Upper lobe of left lung (tissue), 6 donors: ENCODE data around the gene ANKLE1. TPM values are rescaled to one million over a fixed set of nuclear protein-coding genes. Genes with fewer than 3 reads are reported as not detected.

Source experiments
- ATAC-seq, 2 donors: fragments of 200-7000 bp; cut with Tn5 transposase; one replicate each; pipeline ENCODE4 v1.9.1; 2022; ENCODE audit warnings: mild to moderate bottlenecking in 2 of 2, moderate library complexity in 2 of 2; ENCODE audit not compliant: low FRiP score in 2 of 2
- DNase-seq, 2 donors: peaks; one replicate each; pipeline ENCODE4 v3.0.0-alpha.2; 2019 to 2020
- H3K27ac ChIP-seq, 4 donors: fragments of 200-600 bp; sonication (generic); one replicate each; pipeline ENCODE4 v1.5.1; 2016 to 2019
- H3K27me3 ChIP-seq, 4 donors: fragments of 200-600 bp; sonication (generic); one replicate each; pipeline ENCODE4 v1.5.1; 2017 to 2019
- H3K36me3 ChIP-seq, 4 donors: fragments of 200-600 bp; sonication (generic); one replicate each; pipeline ENCODE4 v1.5.1; 2016 to 2019
- H3K4me1 ChIP-seq, 4 donors: fragments of 200-600 bp; sonication (generic); one replicate each; pipeline ENCODE4 v1.5.1; 2018 to 2019
- H3K4me3 ChIP-seq, 4 donors: fragments of 200-600 bp; sonication (generic); one replicate each; pipeline ENCODE4 v1.5.1; 2017 to 2019; ENCODE audit warnings: mild to moderate bottlenecking in 2 of 4, moderate library complexity in 1 of 4
- H3K9me3 ChIP-seq, 4 donors: fragments of 200-600 bp; sonication (generic); one replicate each; pipeline ENCODE4 v1.5.1; 2018 to 2019
- EP300 ChIP-seq, 4 donors: sonication (generic); formaldehyde crosslinking; IDR thresholded peaks; one replicate each; pipeline ENCODE4 v1.5.1; 2017; ENCODE audit warnings: antibody characterized with exemption in 4 of 4, control low read depth in 2 of 4
- POLR2A ChIP-seq, 4 donors: fragments of 450-650 bp; IDR thresholded peaks; one replicate each; pipeline ENCODE4 v1.5.1; 2016 to 2017; ENCODE audit warnings: antibody characterized with exemption in 4 of 4, mild to moderate bottlenecking in 2 of 4
- POLR2AphosphoS5 ChIP-seq, 2 donors: sonication (generic); formaldehyde crosslinking; IDR thresholded peaks; one replicate each; pipeline ENCODE4 v1.5.1; 2017; ENCODE audit warnings: antibody characterized with exemption in 2 of 2
- WGBS, 2 donors: methylation state at CpG; one replicate each; pipeline ENCODE4 v1.1.5; 2017 to 2018; 5-methylcytosine and 5-hydroxymethylcytosine counted together
- total RNA-seq, 6 donors: library from RNA; depleted of rRNA in 4 of 6; stranded (reverse); fragments of >200 nt in 4 of 6; gene quantifications; one replicate each; pipeline versions ENCODE4 v1.1.0 to v1.2.1, GENCODE V29; 2016 to 2021
- TF ChIP-seq, protein P1 (sequence below), 6 experiments: fragments of 450-650 bp in 4 of 6; fragments of 200-600 bp in 2 of 6; sonication (generic) in 2 of 6; IDR thresholded peaks; one replicate each; pipeline ENCODE4 v1.5.1; 2016 to 2019; ENCODE audit warnings: antibody characterized with exemption in 6 of 6
- donor health status: DM: no; HTN: no; CAD: no; lungs with moderate emphysema.
- donor health status: DM: no; HTN: yes; CAD: no; lungs with severe emphysema.

ANKLE1 gene
- total RNA-seq, 6 donors from 2014 or later = 0.57 to 13.6 (median 1.4) TPM

- Histone ChIP-seq H3K36me3 (peaks cover 12 to 45% (median 29%) of the 10 kb centered on the region in 4 donors), H3K9me3 (no peaks in the 10 kb centered on the region), H3K27ac (no peak overlapping the region), H3K27me3 (no peaks in the 10 kb centered on the region), H3K4me3 (no peak overlapping the region), H3K4me1 (peaks cover 0 to 10% (median 0%) of the 10 kb centered on the region in 4 donors)
- DNase-seq (peak in 1 of 2 donors; percentile 64), ATAC-seq (peak in 1 of 2 donors; percentile 52)
- WGBS, 2 donors = 91 to 99% methylated on average over 9 to 12 of the region's 19 CpGs
- no peak for TF ChIP-seq POLR2AphosphoS5 (IDR thresholded peaks at IDR 0.05)
- TF ChIP-seq POLR2A (IDR thresholded peaks at IDR 0.05) = no peak
- TF ChIP-seq, protein P1, sequence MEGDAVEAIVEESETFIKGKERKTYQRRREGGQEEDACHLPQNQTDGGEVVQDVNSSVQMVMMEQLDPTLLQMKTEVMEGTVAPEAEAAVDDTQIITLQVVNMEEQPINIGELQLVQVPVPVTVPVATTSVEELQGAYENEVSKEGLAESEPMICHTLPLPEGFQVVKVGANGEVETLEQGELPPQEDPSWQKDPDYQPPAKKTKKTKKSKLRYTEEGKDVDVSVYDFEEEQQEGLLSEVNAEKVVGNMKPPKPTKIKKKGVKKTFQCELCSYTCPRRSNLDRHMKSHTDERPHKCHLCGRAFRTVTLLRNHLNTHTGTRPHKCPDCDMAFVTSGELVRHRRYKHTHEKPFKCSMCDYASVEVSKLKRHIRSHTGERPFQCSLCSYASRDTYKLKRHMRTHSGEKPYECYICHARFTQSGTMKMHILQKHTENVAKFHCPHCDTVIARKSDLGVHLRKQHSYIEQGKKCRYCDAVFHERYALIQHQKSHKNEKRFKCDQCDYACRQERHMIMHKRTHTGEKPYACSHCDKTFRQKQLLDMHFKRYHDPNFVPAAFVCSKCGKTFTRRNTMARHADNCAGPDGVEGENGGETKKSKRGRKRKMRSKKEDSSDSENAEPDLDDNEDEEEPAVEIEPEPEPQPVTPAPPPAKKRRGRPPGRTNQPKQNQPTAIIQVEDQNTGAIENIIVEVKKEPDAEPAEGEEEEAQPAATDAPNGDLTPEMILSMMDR (IDR thresholded peaks at IDR 0.05) = no peak
- TF ChIP-seq EP300 (IDR thresholded peaks at IDR 0.05) = no peak
These were observed 40.2 kb downstream of the ANKLE1 start for GRCh38 chr19:17321655-17322489.

- Histone ChIP-seq H3K4me3 (no peak overlapping the region), H3K9me3 (no peaks in the 10 kb centered on the region), H3K27me3 (no peaks in the 10 kb centered on the region), H3K4me1 (peaks cover 0 to 10% (median under 1%) of the 10 kb centered on the region in 4 donors), H3K36me3 (peaks cover 12 to 40% (median 28%) of the 10 kb centered on the region in 4 donors), H3K27ac (no peak overlapping the region)
- WGBS, 2 donors = 83 to 84% methylated on average over 10 of the region's 10 CpGs
- DNase-seq (no peak), ATAC-seq (no peak)
- TF ChIP-seq, protein P1 (IDR thresholded peaks at IDR 0.05) = no peak
- TF ChIP-seq EP300 (IDR thresholded peaks at IDR 0.05) = no peak
- TF ChIP-seq POLR2A (IDR thresholded peaks at IDR 0.05) = no peak
- no peak for TF ChIP-seq POLR2AphosphoS5 (IDR thresholded peaks at IDR 0.05)
These were observed 41.2 kb downstream of the ANKLE1 start for GRCh38 chr19:17322854-17323253.

DNA sequence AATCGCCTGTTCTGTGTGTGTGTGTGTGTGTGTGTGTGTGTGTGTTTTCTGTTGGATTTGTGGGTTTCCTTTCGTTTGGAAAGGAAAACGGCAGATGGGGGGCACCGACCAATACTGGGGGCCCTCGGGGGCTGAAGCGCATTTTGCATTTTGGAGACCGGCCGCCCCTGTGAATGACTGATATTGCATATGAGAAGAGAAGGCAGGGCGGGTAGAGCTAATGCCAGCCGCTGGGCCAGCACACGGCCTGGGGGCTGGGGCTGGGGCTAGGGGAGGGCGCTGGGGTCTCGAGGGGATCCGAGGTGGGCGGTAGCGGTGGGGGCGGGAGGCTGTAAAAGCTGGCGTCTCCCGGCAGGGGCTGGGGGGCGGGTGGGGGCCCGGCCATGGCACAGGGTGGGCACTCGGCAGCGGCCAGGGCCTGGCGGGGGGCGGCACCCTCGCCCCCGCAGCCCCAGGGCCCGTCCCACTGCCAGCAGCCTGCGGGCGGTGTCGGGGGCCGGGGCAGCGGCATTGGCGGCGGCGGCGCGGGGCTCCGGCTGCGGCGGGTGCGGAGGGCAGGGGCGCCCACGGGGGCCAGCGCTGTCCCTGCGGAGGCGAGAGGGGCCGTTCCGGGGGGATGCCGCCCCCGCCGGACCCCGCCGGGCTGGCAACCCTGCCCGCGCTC is 41.7 kb downstream of the ANKLE1 start:
- no peak for ATAC-seq
- Histone ChIP-seq H3K27me3 (peaks cover 0 to under 1% (median 0%) of the 10 kb centered on the region in 4 donors), H3K9me3 (no peaks in the 10 kb centered on the region), H3K4me3 (peak overlapping the region in 1 of 4 donors; percentile 25), H3K27ac (peak overlapping the region in 2 of 4 donors; percentile 12 to 50), H3K36me3 (peaks cover 12 to 38% (median 28%) of the 10 kb centered on the region in 4 donors), H3K4me1 (peaks cover 3 to 15% (median 6%) of the 10 kb centered on the region in 4 donors)
- 42 to 71% methylated on average over 16 to 38 of the region's 56 CpGs for WGBS, 2 donors
- no peak for TF ChIP-seq EP300 (IDR thresholded peaks at IDR 0.05)
- TF ChIP-seq POLR2A (IDR thresholded peaks at IDR 0.05) = no peak
- no peak for TF ChIP-seq POLR2AphosphoS5 (IDR thresholded peaks at IDR 0.05)
- TF ChIP-seq, protein P1 (IDR thresholded peaks at IDR 0.05) = no peak
- peak in 1 of 2 donors; percentile 85 for DNase-seq

DNA sequence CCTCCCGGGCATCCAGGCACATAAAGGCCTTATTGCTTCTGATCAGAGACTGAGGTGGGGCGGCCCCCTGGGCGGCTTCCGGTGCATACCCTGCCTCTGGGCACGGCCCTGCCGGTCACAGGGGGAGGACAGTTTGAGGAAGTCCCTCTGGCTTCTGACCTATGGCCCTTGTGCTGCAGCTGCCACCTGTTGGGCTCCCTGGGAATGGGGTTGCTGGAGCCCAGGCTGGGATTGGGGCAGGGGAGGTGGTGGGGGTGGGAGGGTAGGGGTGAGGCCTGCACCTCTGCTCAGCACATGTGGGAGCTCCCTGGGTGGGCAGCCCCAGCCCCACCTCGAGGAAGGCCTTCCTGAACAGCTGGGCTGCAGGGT is 42.2 kb downstream of the ANKLE1 start:
- peaks cover 7 to 20% (median 9%) of the 10 kb centered on the region in 4 donors for H3K4me1 ChIP-seq
- peaks cover 0 to 5% (median under 1%) of the 10 kb centered on the region in 4 donors for H3K27me3 ChIP-seq
- no peaks in the 10 kb centered on the region for H3K9me3 ChIP-seq
- TF ChIP-seq, protein P1 (IDR thresholded peaks at IDR 0.05) = no peak
- TF ChIP-seq POLR2A (IDR thresholded peaks at IDR 0.05) (no peak), EP300 (IDR thresholded peaks at IDR 0.05) (no peak), POLR2AphosphoS5 (IDR thresholded peaks at IDR 0.05) (no peak)
- WGBS, 2 donors = 60 to 61% methylated on average over 1 to 7 of the region's 7 CpGs
- H3K27ac ChIP-seq = peak overlapping the region in 2 of 4 donors; percentile 12 to 50
- ATAC-seq (no peak), DNase-seq (no peak)
- peak overlapping the region in 1 of 4 donors; percentile 25 for H3K4me3 ChIP-seq
- peaks cover 12 to 34% (median 28%) of the 10 kb centered on the region in 4 donors for H3K36me3 ChIP-seq
